HG02981 (cell line): Measurements from ENCODE around the gene FH.

Experiments used
- ATAC-seq: cut with Tn5 transposase; IDR thresholded peaks from one replicate; pipeline ENCODE4 v1.9.1; 2021; ENCODE audit warnings: mild to moderate bottlenecking, moderate library complexity; ENCODE audit not compliant: unreplicated experiment

Gene FH

GRCh38 chr1:241519308-241520079 is at the start of gene FH:
Gene FH, minus strand, starts transcription at chr1:241519755. Its CDS starts 33 bp downstream, at chr1:241519722.
- peak; percentile 98 for ATAC-seq

- ATAC-seq, result no peak
Measured at GRCh38 chr1:241560849-241561187, 41.3 kb upstream of the FH start.

GRCh38 chr1:241560146-241560848 is 40.7 kb upstream of the FH start:
- no peak for ATAC-seq

GRCh38 chr1:241557551-241558193 is 38.1 kb upstream of the FH start:
- no peak for ATAC-seq

GRCh38 chr1:241557031-241557430 is 37.5 kb upstream of the FH start:
- ATAC-seq, result no peak

GRCh38 chr1:241555526-241555925 is 36.0 kb upstream of the FH start:
- ATAC-seq, result no peak

GRCh38 chr1:241553886-241554592 is 34.5 kb upstream of the FH start:
- ATAC-seq, result no peak

GRCh38 chr1:241551759-241552638 is 32.4 kb upstream of the FH start:
- peak; percentile 68 for ATAC-seq

- ATAC-seq, result no peak
Measured at GRCh38 chr1:241550318-241550717, 30.8 kb upstream of the FH start.

- no peak for ATAC-seq
Measured at GRCh38 chr1:241548008-241548407, 28.5 kb upstream of the FH start.

GRCh38 chr1:241542199-241542907 is 22.8 kb upstream of the FH start:
- ATAC-seq, result no peak

GRCh38 chr1:241536969-241537368 is 17.4 kb upstream of the FH start:
- no peak for ATAC-seq

GRCh38 chr1:241536304-241536703 is 16.7 kb upstream of the FH start:
- ATAC-seq, result no peak

GRCh38 chr1:241533326-241534115 is 14.0 kb upstream of the FH start:
- peak; percentile 27 for ATAC-seq

- peak; percentile 60 for ATAC-seq
Measured at GRCh38 chr1:241532864-241533263, 13.3 kb upstream of the FH start.

GRCh38 chr1:241532162-241532531 is 12.6 kb upstream of the FH start, which contains the start of gene KMO:
Gene KMO, plus strand, starts transcription at chr1:241532378. Its CDS starts 67 bp downstream, at chr1:241532445.
- ATAC-seq, result peak; percentile 27

GRCh38 chr1:241531195-241532161 is 11.9 kb upstream of the FH start:
- peak; percentile 67 for ATAC-seq

- ATAC-seq, result no peak
Measured at GRCh38 chr1:241527146-241527545, 7.6 kb upstream of the FH start.
